Measurements from ENCODE around the gene ABCG8. TPM values are rescaled to one million over a fixed set of nuclear protein-coding genes. Genes with fewer than 3 reads are reported as not detected.

ABCG8 gene
- polyA plus RNA-seq, 1 donor (not counting 4 experiments of a cell fraction or from before 2014, with no cell fraction given), result not detected

- H3K9me3 ChIP-seq (ENCODE audit: control insufficient read depth, low read depth, low read length), result no peaks in the 10 kb centered on the region
- H3K79me2 ChIP-seq (ENCODE audit: control insufficient read depth, insufficient read depth, low read length), result no peaks in the 10 kb centered on the region
- FAIRE-seq (no peak), DNase-seq (ENCODE audit: low read depth, low spot score) (no peak)
- TF ChIP-seq EZH2 (IDR thresholded peaks at IDR 0.05; ENCODE audit: low read length), result no peak
- TF ChIP-seq CTCF (optimal IDR thresholded peaks at IDR 0.05 in 1 of 3, IDR thresholded peaks at IDR 0.05 in 1 of 3, conservative IDR thresholded peaks at IDR 0.05 in 1 of 3; ENCODE audit: extremely low read depth in 1 of 3, insufficient read depth in 2 of 3, low read length in 3 of 3), result no peak
- no peak overlapping the region for H3K9ac ChIP-seq (ENCODE audit: control insufficient read depth, extremely low read depth, insufficient read depth, low read length)
- H3K9me1 ChIP-seq (ENCODE audit: control insufficient read depth, extremely low read depth, insufficient read depth, low read length), result no peaks in the 10 kb centered on the region
- H3K27me3 ChIP-seq (ENCODE audit: control insufficient read depth, extremely low read depth, insufficient read depth, low read length), result no peaks in the 10 kb centered on the region
- no peak overlapping the region for H3K4me2 ChIP-seq (ENCODE audit: control insufficient read depth, extremely low read depth, insufficient read depth, low read depth, low read length)
- peaks cover 2 to 3% of the 10 kb centered on the region in 2 experiments for H3K36me3 ChIP-seq (ENCODE audit: control insufficient read depth in 2 of 2, extremely low read depth in 1 of 2, insufficient read depth in 2 of 2, low read length in 2 of 2)
- H3K4me3 ChIP-seq (ENCODE audit: control insufficient read depth in 2 of 3, extremely low read depth in 1 of 3, insufficient read depth in 2 of 3, low read depth in 1 of 3, low read length in 3 of 3), result no peak overlapping the region
- no peaks in the 10 kb centered on the region for H4K20me1 ChIP-seq (ENCODE audit: control insufficient read depth, extremely low read depth, insufficient read depth, low read length)
- dilution Hi-C loops (cut with MboI; ENCODE audit: extremely low pct_ligation_motif_present, low sequenced_read_pairs), result no loop called here
- no peak overlapping the region for H3K27ac ChIP-seq (ENCODE audit: control insufficient read depth, insufficient read depth, low read length)
- no peak overlapping the region for H2AFZ ChIP-seq (ENCODE audit: control insufficient read depth, low read length)
- no peaks in the 10 kb centered on the region for H3K4me1 ChIP-seq (ENCODE audit: control insufficient read depth, extremely low read depth, insufficient read depth, low read length)
Measured at GRCh38 chr2:43810888-43811287, 27.9 kb upstream of the ABCG8 start.

DNA sequence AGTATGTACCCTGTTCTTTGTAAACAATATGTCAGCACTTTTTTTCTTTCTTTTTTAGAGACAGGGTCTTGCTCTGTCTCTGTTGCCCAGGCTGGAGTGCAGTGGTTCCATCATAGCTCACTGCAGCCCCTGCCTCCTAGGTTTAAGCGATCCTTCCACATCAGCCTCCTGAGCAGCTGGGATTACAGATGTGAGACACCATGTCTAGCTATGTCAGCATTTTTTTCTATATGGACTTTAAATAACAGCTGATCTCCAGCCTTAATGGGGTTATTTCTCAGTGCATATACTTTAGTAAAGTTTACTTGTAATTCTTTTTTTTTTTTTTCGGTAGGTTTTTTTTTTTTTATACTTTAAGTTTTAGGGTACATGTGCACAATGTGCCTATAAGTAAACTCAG is 26.8 kb upstream of the ABCG8 start:
- Histone ChIP-seq H3K4me2 (ENCODE audit: control insufficient read depth, extremely low read depth, insufficient read depth, low read depth, low read length) (no peak overlapping the region), H3K4me3 (ENCODE audit: control insufficient read depth in 2 of 3, extremely low read depth in 1 of 3, insufficient read depth in 2 of 3, low read depth in 1 of 3, low read length in 3 of 3) (no peak overlapping the region), H3K4me1 (ENCODE audit: control insufficient read depth, extremely low read depth, insufficient read depth, low read length) (no peaks in the 10 kb centered on the region), H3K79me2 (ENCODE audit: control insufficient read depth, insufficient read depth, low read length) (no peaks in the 10 kb centered on the region), H3K27ac (ENCODE audit: control insufficient read depth, insufficient read depth, low read length) (no peak overlapping the region), H4K20me1 (ENCODE audit: control insufficient read depth, extremely low read depth, insufficient read depth, low read length) (no peaks in the 10 kb centered on the region), H3K27me3 (ENCODE audit: control insufficient read depth, extremely low read depth, insufficient read depth, low read length) (no peaks in the 10 kb centered on the region), H3K36me3 (ENCODE audit: control insufficient read depth in 2 of 2, extremely low read depth in 1 of 2, insufficient read depth in 2 of 2, low read length in 2 of 2) (peaks cover 2 to 3% of the 10 kb centered on the region in 2 experiments), H3K9me3 (ENCODE audit: control insufficient read depth, low read depth, low read length) (no peaks in the 10 kb centered on the region), H3K9me1 (ENCODE audit: control insufficient read depth, extremely low read depth, insufficient read depth, low read length) (no peaks in the 10 kb centered on the region), H3K9ac (ENCODE audit: control insufficient read depth, extremely low read depth, insufficient read depth, low read length) (no peak overlapping the region), H2AFZ (ENCODE audit: control insufficient read depth, low read length) (no peak overlapping the region)
- TF ChIP-seq EZH2 (IDR thresholded peaks at IDR 0.05; ENCODE audit: low read length) (no peak), CTCF (optimal IDR thresholded peaks at IDR 0.05 in 1 of 3, IDR thresholded peaks at IDR 0.05 in 1 of 3, conservative IDR thresholded peaks at IDR 0.05 in 1 of 3; ENCODE audit: extremely low read depth in 1 of 3, insufficient read depth in 2 of 3, low read length in 3 of 3) (no peak)
- FAIRE-seq (no peak), DNase-seq (ENCODE audit: low read depth, low spot score) (no peak)
- dilution Hi-C loops (cut with MboI; ENCODE audit: extremely low pct_ligation_motif_present, low sequenced_read_pairs), result no loop called here
